Panc1 (cell line): ENCODE results near the gene TCEANC2. TPM values are rescaled to one million over a fixed set of nuclear protein-coding genes. Genes with fewer than 3 reads are reported as not detected.

Experiments used
- ATAC-seq: fragments of 200-7000 bp; cut with Tn5 transposase; 2 replicates; pipeline ENCODE4 v1.9.1; 2020; ENCODE audit warnings: mild to moderate bottlenecking, moderate library complexity
- BruUV-seq: library from RNA; stranded (reverse); fragments of 400-500 nt; replicated peaks from 2 replicates; lab custom pipeline; 2021; lab: Mats Ljungman, UMichigan
- CTCF ChIA-PET: fragments of 300-600 bp; sonication (Branson Sonifier 250); formaldehyde crosslinking; loops from one replicate; lab custom pipeline; 2022; ENCODE audit warnings: antibody characterized with exemption; lab: Charles Lee
- POLR2A ChIA-PET: fragments of 300-600 bp; sonication (Branson Sonifier 250); formaldehyde crosslinking; loops from one replicate; lab custom pipeline; 2022; ENCODE audit warnings: antibody characterized with exemption; lab: Charles Lee
- DNase-seq: peaks from one replicate; pipeline ENCODE4 v3.0.0-alpha.2; 2010; ENCODE audit warnings: low read depth, low spot score
- H3K27ac ChIP-seq: 2 replicates; pipeline ENCODE4 v1.5.1; 2011; ENCODE audit warnings: mild to moderate bottlenecking, low read length, inconsistent platforms
- H3K27me3 ChIP-seq: fragments of 200-500 bp; sonication (Bioruptor generic); 2 replicates; pipeline ENCODE4 v1.6.0; 2014; ENCODE audit warnings: low read length, inconsistent platforms; ENCODE audit not compliant: control insufficient read depth, insufficient read depth
- H3K36me3 ChIP-seq: fragments of 200-500 bp; sonication (Bioruptor generic); 2 replicates; pipeline ENCODE4 v1.5.1; 2014; ENCODE audit warnings: inconsistent platforms, mild to moderate bottlenecking, low read length, moderate library complexity; ENCODE audit not compliant: control insufficient read depth, insufficient read depth
- H3K4me1 ChIP-seq: 2 replicates; pipeline ENCODE4 v1.5.1; 2011; ENCODE audit warnings: inconsistent platforms, mild to moderate bottlenecking, low read length, moderate library complexity; ENCODE audit not compliant: control insufficient read depth, insufficient read depth
- H3K4me3 ChIP-seq, 2 experiments: 2 replicates each; pipeline ENCODE4 v1.5.1; 2011 to 2012; ENCODE audit warnings: low read depth in 2 of 2, low read length in 2 of 2, mild to moderate bottlenecking in 2 of 2, inconsistent platforms in 1 of 2, moderate library complexity in 1 of 2
- H3K9me3 ChIP-seq: fragments of 200-500 bp; sonication (Bioruptor generic); 2 replicates; pipeline ENCODE4 v1.5.1; 2014; ENCODE audit warnings: low read depth, mild to moderate bottlenecking, inconsistent platforms, low read length, moderate library complexity; ENCODE audit not compliant: control insufficient read depth, insufficient read depth
- POLR2AphosphoS5 ChIP-seq: IDR thresholded peaks from 2 replicates; pipeline ENCODE4 v1.6.1; 2012; ENCODE audit warnings: mild to moderate bottlenecking, low read depth, low read length, moderate library complexity
- SIN3A ChIP-seq: IDR thresholded peaks from 2 replicates; pipeline ENCODE4 v1.6.1; 2012; ENCODE audit warnings: low read depth, mild to moderate bottlenecking, low read length, moderate library complexity, borderline replicate concordance; ENCODE audit not compliant: insufficient read depth
- TCF7L2 ChIP-seq: IDR thresholded peaks from 2 replicates; pipeline ENCODE4 v1.6.1; 2011; ENCODE audit warnings: mild to moderate bottlenecking, low read depth, low read length, inconsistent platforms
- in situ Hi-C: cut with HindIII; loops from 2 replicates; pipeline ENCODE4 v1.10.0; 2016; ENCODE audit warnings: low sequenced_read_pairs, low pct_unique_long_range_greater_than_20kb
- intact Hi-C: fragments of 100-400 bp; cut with micrococcal nuclease; formaldehyde crosslinking; loops from one replicate; pipeline ENCODE4 v1.10.0; 2022; ENCODE audit not compliant: unreplicated experiment
- total RNA-seq: library from RNA; stranded (reverse); gene quantifications from one replicate; pipeline ENCODE4 v1.2.1, GENCODE V29; 2021; ENCODE audit not compliant: unreplicated experiment
- TF ChIP-seq, protein P1 (sequence below): fragments of 450-650 bp; IDR thresholded peaks from 2 replicates; pipeline ENCODE4 v1.5.1; 2017; ENCODE audit warnings: mild to moderate bottlenecking
- TF ChIP-seq, protein P2 (sequence below), 2 experiments: IDR thresholded peaks; 2 replicates each; pipeline ENCODE4 v1.6.1; 2011 to 2012; ENCODE audit warnings: low read depth in 2 of 2, control low read depth in 1 of 2, low read length in 1 of 2, mild to moderate bottlenecking in 1 of 2, moderate library complexity in 1 of 2; ENCODE audit not compliant: insufficient read depth in 1 of 2

The TCEANC2 gene
- total RNA-seq, 1 experiment from 2014 or later: 5.1 TPM

- in situ Hi-C loops (no loop called here), intact Hi-C loops (no loop called here)
- no TSS peak for BruUV-seq
- DNase-seq (no peak), ATAC-seq (no peak)
- no peaks in the 10 kb centered on the region for H3K36me3 ChIP-seq
- H3K4me3 ChIP-seq: no peak overlapping the region
- H3K4me1 ChIP-seq: no peaks in the 10 kb centered on the region
- CTCF ChIA-PET: no interaction called here
- H3K27me3 ChIP-seq: no peaks in the 10 kb centered on the region
- no peak for TF ChIP-seq TCF7L2
- POLR2A ChIA-PET: no interaction called here
- H3K27ac ChIP-seq: no peak overlapping the region
- H3K9me3 ChIP-seq: no peaks in the 10 kb centered on the region
Observed at GRCh38 chr1:54006508-54006907, 46.9 kb upstream of the TCEANC2 start.

DNA sequence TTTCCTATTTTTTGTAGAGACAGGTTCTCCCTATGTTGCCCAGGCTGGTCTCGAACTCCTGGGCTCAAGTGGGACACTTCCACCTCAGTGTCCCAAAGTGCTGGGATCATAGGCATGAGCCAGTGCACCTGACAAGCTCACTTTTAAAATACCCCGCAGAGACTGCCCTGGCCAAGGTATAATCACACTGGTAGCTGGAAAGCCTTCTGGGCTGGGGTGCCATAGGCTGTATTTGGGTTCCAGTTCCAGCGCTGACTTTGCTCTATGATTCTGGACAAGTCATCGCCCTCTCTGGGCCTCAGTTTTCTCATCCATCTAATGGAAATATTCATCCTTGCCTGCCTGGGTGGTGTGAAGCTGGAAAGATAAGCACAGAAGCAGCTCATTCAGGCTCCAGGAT lies 45.8 kb upstream of the TCEANC2 start:
- POLR2A ChIA-PET: no interaction called here
- Histone ChIP-seq H3K4me1 (no peaks in the 10 kb centered on the region), H3K9me3 (no peaks in the 10 kb centered on the region), H3K36me3 (no peaks in the 10 kb centered on the region), H3K27me3 (no peaks in the 10 kb centered on the region), H3K4me3 (no peak overlapping the region), H3K27ac (no peak overlapping the region)
- intact Hi-C loops: no loop called here
- no peak for ATAC-seq
- CTCF ChIA-PET: no interaction called here
- no TSS peak for BruUV-seq
- TF ChIP-seq, protein P1, sequence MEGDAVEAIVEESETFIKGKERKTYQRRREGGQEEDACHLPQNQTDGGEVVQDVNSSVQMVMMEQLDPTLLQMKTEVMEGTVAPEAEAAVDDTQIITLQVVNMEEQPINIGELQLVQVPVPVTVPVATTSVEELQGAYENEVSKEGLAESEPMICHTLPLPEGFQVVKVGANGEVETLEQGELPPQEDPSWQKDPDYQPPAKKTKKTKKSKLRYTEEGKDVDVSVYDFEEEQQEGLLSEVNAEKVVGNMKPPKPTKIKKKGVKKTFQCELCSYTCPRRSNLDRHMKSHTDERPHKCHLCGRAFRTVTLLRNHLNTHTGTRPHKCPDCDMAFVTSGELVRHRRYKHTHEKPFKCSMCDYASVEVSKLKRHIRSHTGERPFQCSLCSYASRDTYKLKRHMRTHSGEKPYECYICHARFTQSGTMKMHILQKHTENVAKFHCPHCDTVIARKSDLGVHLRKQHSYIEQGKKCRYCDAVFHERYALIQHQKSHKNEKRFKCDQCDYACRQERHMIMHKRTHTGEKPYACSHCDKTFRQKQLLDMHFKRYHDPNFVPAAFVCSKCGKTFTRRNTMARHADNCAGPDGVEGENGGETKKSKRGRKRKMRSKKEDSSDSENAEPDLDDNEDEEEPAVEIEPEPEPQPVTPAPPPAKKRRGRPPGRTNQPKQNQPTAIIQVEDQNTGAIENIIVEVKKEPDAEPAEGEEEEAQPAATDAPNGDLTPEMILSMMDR: no peak
- no peak for TF ChIP-seq POLR2AphosphoS5
- TF ChIP-seq, protein P2, sequence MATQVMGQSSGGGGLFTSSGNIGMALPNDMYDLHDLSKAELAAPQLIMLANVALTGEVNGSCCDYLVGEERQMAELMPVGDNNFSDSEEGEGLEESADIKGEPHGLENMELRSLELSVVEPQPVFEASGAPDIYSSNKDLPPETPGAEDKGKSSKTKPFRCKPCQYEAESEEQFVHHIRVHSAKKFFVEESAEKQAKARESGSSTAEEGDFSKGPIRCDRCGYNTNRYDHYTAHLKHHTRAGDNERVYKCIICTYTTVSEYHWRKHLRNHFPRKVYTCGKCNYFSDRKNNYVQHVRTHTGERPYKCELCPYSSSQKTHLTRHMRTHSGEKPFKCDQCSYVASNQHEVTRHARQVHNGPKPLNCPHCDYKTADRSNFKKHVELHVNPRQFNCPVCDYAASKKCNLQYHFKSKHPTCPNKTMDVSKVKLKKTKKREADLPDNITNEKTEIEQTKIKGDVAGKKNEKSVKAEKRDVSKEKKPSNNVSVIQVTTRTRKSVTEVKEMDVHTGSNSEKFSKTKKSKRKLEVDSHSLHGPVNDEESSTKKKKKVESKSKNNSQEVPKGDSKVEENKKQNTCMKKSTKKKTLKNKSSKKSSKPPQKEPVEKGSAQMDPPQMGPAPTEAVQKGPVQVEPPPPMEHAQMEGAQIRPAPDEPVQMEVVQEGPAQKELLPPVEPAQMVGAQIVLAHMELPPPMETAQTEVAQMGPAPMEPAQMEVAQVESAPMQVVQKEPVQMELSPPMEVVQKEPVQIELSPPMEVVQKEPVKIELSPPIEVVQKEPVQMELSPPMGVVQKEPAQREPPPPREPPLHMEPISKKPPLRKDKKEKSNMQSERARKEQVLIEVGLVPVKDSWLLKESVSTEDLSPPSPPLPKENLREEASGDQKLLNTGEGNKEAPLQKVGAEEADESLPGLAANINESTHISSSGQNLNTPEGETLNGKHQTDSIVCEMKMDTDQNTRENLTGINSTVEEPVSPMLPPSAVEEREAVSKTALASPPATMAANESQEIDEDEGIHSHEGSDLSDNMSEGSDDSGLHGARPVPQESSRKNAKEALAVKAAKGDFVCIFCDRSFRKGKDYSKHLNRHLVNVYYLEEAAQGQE (IDR thresholded peaks at IDR 0.05; ENCODE audit: insufficient read depth in 1 of 2, low read depth in 2 of 2, low read length in 1 of 2): no peak
- no peak for TF ChIP-seq SIN3A
- TF ChIP-seq TCF7L2: no peak
- in situ Hi-C loops: no loop called here
- no peak for DNase-seq

DNA sequence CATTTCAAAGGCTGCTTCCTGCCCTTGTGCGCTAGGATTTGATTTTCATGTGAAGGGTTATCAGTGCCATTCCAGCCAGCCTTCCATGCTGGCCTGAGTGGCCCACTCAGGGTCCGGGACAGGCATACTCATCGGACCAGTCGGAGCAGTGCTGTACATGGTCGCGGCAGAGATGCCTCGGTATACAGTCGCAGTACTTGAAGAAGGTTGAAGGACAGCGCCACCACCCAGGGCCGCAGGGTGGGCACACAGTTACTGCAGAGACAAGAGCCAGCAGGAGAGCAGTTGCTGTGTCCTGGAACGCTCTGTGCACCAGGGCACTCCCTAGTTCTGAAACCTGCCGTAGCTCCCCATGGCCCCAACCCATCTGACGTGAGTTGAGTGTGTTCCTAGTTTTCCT lies 44.5 kb upstream of the TCEANC2 start:
- Histone ChIP-seq H3K4me3 (no peak overlapping the region), H3K9me3 (no peaks in the 10 kb centered on the region), H3K4me1 (no peaks in the 10 kb centered on the region), H3K27me3 (no peaks in the 10 kb centered on the region), H3K36me3 (no peaks in the 10 kb centered on the region), H3K27ac (no peak overlapping the region)
- no peak for ATAC-seq
- in situ Hi-C loops: no loop called here
- CTCF ChIA-PET: no interaction called here
- POLR2A ChIA-PET: no interaction called here
- TF ChIP-seq, protein P1: no peak
- TF ChIP-seq TCF7L2 (no peak), POLR2AphosphoS5 (no peak), SIN3A (no peak)
- TF ChIP-seq, protein P2 (IDR thresholded peaks at IDR 0.05; ENCODE audit: insufficient read depth in 1 of 2, low read depth in 2 of 2, low read length in 1 of 2): no peak
- DNase-seq: no peak
- intact Hi-C loops: no loop called here
- no TSS peak for BruUV-seq
